ENCODE data around the gene TRAPPC12. TPM values are rescaled to one million over a fixed set of nuclear protein-coding genes. Genes with fewer than 3 reads are reported as not detected.

The TRAPPC12 gene
- total and polyA plus RNA-seq, 8 donors: 46.6 to 158 (median 70.7) TPM

DNA sequence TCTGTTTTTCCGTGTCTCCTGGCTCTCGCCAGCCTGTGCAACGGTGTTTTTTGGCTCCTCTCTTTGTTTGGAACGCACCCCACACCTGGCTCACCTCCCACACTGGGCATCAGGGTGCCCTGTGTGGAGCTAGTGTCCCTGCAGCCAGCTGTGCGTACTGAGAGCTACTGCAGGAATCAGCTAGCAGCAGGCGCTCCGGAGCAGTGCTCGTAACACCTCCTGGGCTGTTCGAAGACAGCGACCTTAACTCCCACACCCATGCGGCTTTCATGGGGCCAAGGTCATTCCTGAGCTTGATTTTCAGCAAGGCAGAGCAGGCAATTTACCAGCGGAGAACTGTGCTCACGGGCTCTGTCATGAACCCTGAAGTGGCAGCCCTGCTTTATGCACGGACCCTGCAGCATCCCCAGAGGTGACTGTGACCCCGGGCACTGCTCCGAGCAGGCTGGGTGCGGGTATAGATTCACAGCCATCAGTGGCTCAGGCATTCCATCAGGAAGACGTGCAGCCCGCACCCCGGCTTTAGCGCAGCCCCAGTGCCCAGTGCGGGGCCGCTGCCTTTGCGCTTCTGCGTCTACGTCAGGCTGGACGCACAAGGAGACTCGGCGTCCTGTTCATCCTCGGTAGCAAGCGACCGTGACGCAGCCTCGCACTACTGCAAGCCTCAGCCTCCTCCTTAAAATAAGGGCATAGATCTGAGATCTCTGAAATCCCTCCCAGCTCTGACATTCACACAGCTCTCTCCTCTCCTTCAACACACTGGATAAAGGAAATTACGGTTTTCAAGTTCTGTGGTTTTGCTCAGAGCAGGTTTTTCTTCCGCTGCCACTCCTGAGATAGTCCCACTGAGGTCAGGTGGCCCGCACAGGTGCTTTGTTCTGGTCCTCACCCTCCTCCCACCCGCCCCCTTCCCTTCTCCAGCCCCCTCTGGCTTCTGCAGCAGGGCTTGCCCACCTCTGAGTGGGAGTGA, 81.6 kb downstream of the TRAPPC12 start:
- H3K27ac ChIP-seq: peak overlapping the region in 4 of 5 donors; percentile 2 to 49 (median 18)
- 78 to 83% (median 82%) methylated on average over 28 to 38 of the region's 38 CpGs for WGBS, 5 donors
- no peaks in the 10 kb centered on the region for H3K27me3 ChIP-seq
- DNase-seq: peak in 1 of 2 donors; percentile 27
- peaks cover 0 to 9% (median 0%) of the 10 kb centered on the region in 4 donors for H3K4me1 ChIP-seq
- TF ChIP-seq EP300 (IDR thresholded peaks at IDR 0.05): no peak
- TF ChIP-seq, protein P1, sequence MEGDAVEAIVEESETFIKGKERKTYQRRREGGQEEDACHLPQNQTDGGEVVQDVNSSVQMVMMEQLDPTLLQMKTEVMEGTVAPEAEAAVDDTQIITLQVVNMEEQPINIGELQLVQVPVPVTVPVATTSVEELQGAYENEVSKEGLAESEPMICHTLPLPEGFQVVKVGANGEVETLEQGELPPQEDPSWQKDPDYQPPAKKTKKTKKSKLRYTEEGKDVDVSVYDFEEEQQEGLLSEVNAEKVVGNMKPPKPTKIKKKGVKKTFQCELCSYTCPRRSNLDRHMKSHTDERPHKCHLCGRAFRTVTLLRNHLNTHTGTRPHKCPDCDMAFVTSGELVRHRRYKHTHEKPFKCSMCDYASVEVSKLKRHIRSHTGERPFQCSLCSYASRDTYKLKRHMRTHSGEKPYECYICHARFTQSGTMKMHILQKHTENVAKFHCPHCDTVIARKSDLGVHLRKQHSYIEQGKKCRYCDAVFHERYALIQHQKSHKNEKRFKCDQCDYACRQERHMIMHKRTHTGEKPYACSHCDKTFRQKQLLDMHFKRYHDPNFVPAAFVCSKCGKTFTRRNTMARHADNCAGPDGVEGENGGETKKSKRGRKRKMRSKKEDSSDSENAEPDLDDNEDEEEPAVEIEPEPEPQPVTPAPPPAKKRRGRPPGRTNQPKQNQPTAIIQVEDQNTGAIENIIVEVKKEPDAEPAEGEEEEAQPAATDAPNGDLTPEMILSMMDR (IDR thresholded peaks at IDR 0.05): no peak
- no peak for TF ChIP-seq POLR2AphosphoS5 (IDR thresholded peaks at IDR 0.05)
- TF ChIP-seq POLR2A (IDR thresholded peaks at IDR 0.05): no peak
- H3K36me3 ChIP-seq: peaks cover 29 to 93% (median 91%) of the 10 kb centered on the region in 4 donors
- intact Hi-C loops (cut with DNase I; ENCODE audit: low total_unique reads): no loop called here
- H3K9me3 ChIP-seq: no peaks in the 10 kb centered on the region
- H3K4me3 ChIP-seq: no peak overlapping the region

- intact Hi-C loops (cut with DNase I; ENCODE audit: low total_unique reads): no loop called here
- Histone ChIP-seq H3K27me3 (no peaks in the 10 kb centered on the region), H3K36me3 (peaks cover 25 to 93% (median 91%) of the 10 kb centered on the region in 4 donors), H3K4me3 (no peak overlapping the region), H3K4me1 (peaks cover 0 to 9% (median 0%) of the 10 kb centered on the region in 4 donors), H3K9me3 (no peaks in the 10 kb centered on the region), H3K27ac (peak overlapping the region in 4 of 5 donors; percentile 2 to 49 (median 18))
- TF ChIP-seq EP300 (IDR thresholded peaks at IDR 0.05): no peak
- TF ChIP-seq, protein P1 (IDR thresholded peaks at IDR 0.05): peak in 5 of 7 experiments; percentile 61 to 95 (median 83)
- 71 to 79% (median 73%) methylated on average over 7 to 12 of the region's 12 CpGs for WGBS, 5 donors
- DNase-seq: peak in 1 of 2 donors; percentile 84
These were observed 82.5 kb downstream of the TRAPPC12 start for GRCh38 chr2:3461801-3462492.

DNA sequence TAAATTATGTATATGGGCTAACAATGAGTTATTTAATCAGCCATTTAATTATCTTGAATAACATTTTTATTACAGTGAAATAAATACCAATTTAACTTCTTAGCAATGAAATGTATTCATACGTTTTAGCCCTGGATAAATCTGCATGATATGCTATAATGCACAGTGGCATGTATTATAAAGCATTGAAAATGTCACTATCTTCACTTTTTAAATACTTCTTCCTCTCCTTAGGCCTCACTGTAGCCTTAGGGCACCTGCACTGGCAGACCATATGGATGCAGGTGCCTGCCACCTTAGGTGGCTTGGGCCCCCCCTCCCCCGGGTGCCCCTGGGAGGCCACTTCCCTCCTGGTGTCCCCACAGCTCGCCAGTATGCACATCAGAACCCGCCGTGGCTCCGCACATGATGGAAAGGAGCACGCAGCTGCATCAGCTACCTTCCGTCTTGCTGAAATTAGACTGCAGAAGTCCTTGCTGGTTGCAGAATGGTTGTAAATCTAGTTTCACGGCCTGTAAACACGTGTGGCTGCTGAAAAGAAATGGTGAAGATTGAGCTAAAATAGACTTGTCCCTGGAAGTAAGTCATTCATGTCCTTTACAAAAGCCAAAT, 83.1 kb downstream of the TRAPPC12 start:
- intact Hi-C loops (cut with DNase I; ENCODE audit: low total_unique reads): no loop called here
- Histone ChIP-seq H3K27me3 (no peaks in the 10 kb centered on the region), H3K9me3 (no peaks in the 10 kb centered on the region), H3K27ac (no peak overlapping the region), H3K36me3 (peaks cover 26 to 93% (median 91%) of the 10 kb centered on the region in 4 donors), H3K4me1 (peaks cover 0 to 9% (median 0%) of the 10 kb centered on the region in 4 donors), H3K4me3 (no peak overlapping the region)
- 71 to 88% (median 85%) methylated on average over 10 of the region's 10 CpGs for WGBS, 5 donors
- no peak for DNase-seq
- TF ChIP-seq POLR2A (IDR thresholded peaks at IDR 0.05) (no peak), POLR2AphosphoS5 (IDR thresholded peaks at IDR 0.05) (no peak)
- TF ChIP-seq, protein P1 (IDR thresholded peaks at IDR 0.05): peak in 1 of 7 experiments; percentile 52
